BLaER1 treated with 17β-estradiol and CSF1 and Interleukin-3, amounts not matched to agents 10 nM and 100 nM (cell line): ENCODE results near the gene TSGA10.
"Not testable (repeated sequence)": the region's sequence is repeated elsewhere in the genome, so short reads cannot be mapped to it uniquely, and the experiment has no call there.

Source experiments
- H3K27ac ChIP-seq, 11 experiments: shearing (Covaris generic); formaldehyde crosslinking; 2 replicates each; pipeline ENCODE4 v1.8.1; 2022
- H3K27me3 ChIP-seq, 11 experiments: shearing (Covaris generic); formaldehyde crosslinking; 2 replicates each; pipeline ENCODE4 v1.8.1; 2022
- H3K36me3 ChIP-seq, 11 experiments: shearing (Covaris generic); formaldehyde crosslinking; 2 replicates each; pipeline ENCODE4 v1.8.1; 2022
- H3K4me1 ChIP-seq, 10 experiments: shearing (Covaris generic); formaldehyde crosslinking; 2 replicates each; pipeline ENCODE4 v1.8.1; 2022
- H3K4me2 ChIP-seq, 11 experiments: shearing (Covaris generic); formaldehyde crosslinking; 2 replicates each; pipeline ENCODE4 v1.8.1; 2022
- H3K4me3 ChIP-seq, 10 experiments: shearing (Covaris generic); formaldehyde crosslinking; 2 replicates each; pipeline ENCODE4 v1.8.1; 2022
- H3K9ac ChIP-seq, 11 experiments: shearing (Covaris generic); formaldehyde crosslinking; 2 replicates each; pipeline ENCODE4 v1.8.1; 2022
- H3K9me3 ChIP-seq, 11 experiments: shearing (Covaris generic); formaldehyde crosslinking; replicated peaks in 1 of 11; 2 replicates each; pipeline ENCODE4 v1.8.1; 2022
- H4K20me1 ChIP-seq, 11 experiments: shearing (Covaris generic); formaldehyde crosslinking; 2 replicates each; pipeline ENCODE4 v1.8.1; 2022
- Cebpa-rat ChIP-seq, 11 experiments: shearing (Covaris generic); IDR thresholded peaks; 2 replicates each; pipeline ENCODE4 v1.8.1; 2022

The TSGA10 gene, protein sequence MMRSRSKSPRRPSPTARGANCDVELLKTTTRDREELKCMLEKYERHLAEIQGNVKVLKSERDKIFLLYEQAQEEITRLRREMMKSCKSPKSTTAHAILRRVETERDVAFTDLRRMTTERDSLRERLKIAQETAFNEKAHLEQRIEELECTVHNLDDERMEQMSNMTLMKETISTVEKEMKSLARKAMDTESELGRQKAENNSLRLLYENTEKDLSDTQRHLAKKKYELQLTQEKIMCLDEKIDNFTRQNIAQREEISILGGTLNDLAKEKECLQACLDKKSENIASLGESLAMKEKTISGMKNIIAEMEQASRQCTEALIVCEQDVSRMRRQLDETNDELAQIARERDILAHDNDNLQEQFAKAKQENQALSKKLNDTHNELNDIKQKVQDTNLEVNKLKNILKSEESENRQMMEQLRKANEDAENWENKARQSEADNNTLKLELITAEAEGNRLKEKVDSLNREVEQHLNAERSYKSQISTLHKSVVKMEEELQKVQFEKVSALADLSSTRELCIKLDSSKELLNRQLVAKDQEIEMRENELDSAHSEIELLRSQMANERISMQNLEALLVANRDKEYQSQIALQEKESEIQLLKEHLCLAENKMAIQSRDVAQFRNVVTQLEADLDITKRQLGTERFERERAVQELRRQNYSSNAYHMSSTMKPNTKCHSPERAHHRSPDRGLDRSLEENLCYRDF

DNA sequence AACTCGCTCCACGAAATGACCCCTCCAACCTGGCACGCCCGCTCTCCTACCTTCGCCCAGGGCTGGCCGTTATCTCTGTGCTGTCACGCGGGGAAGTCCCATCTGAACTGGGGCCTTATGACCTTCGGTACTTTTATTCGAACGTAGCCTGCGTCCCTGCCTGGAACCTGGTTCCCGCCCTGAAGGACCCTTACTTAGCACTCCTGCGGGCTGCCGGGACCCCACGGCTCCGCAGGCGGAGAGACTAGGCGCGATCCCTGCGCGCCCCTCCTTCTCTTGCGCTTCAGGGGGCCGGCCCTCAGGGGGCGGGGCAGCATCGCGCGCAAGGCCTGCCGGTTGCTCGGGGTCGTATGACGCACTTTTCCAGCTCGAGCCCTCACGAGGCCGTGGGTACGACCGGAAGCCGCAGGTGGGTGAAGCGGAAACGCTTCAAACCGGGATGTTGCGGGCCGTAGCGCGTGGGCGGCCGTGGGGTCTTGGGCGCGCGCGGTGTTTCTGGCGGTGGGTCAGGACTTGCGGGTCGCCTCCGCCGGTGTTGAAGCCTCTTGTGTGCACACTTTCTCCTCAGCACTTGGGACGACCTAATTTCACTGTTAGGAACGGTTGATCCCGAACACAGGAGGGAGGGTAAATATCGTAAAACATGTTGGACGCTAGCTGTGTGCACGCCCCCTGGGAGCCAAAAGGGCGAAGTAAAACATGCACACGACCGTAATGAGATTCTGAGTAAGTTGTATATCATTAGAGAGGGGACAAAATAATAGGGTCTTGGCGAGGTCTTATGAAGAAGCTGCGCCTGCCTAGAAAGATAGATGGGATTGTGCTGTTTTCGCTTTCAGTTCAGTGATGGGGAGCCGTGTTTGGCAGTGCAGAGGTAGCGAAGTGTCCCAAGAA, at the start of gene TSGA10, which contains the start of gene LIPT1:
Gene TSGA10, minus strand, starts transcription at position 300 of the 894 bp plus-strand sequence. CDS start 45,503 bp downstream, outside the sequence.
Gene LIPT1, plus strand, starts transcription at position 325 of the 894 bp plus-strand sequence. CDS start 6,991 bp downstream, outside the sequence.
- peak within 1 kb of the TSS; percentile 57 to 86 (median 81) for H3K27ac ChIP-seq
- H3K36me3 ChIP-seq = peaks cover 24 to 36% (median 29%) of the 10 kb centered on the region in 11 experiments
- H4K20me1 ChIP-seq = no peaks in the 10 kb centered on the region
- H3K4me2 ChIP-seq = peak within 1 kb of the TSS; percentile 88 to 99 (median 92)
- H3K4me1 ChIP-seq = peaks cover 30 to 52% (median 46%) of the 10 kb centered on the region in 10 experiments
- no peaks in the 10 kb centered on the region for H3K27me3 ChIP-seq
- peak within 1 kb of the TSS; percentile 77 to 86 (median 83) for H3K9ac ChIP-seq
- TF ChIP-seq Cebpa-rat (IDR thresholded peaks at IDR 0.05) = no peak
- no peaks in the 10 kb centered on the region for H3K9me3 ChIP-seq
- peak within 1 kb of the TSS; percentile 69 to 88 (median 80) for H3K4me3 ChIP-seq

GRCh38 chr2:99201959-99202678, 47.4 kb upstream of the TSGA10 start:
- no peak overlapping the region for H3K9ac ChIP-seq
- H4K20me1 ChIP-seq = no peaks in the 10 kb centered on the region
- H3K9me3 ChIP-seq = peaks cover 16 to 34% (median 25%) of the 10 kb centered on the region in 11 experiments
- no peaks in the 10 kb centered on the region for H3K27me3 ChIP-seq
- no peak overlapping the region for H3K4me3 ChIP-seq
- H3K4me1 ChIP-seq = peaks cover 0 to 9% (median 7%) of the 10 kb centered on the region in 10 experiments; a peak in 6 of 20 replicates
- no peak overlapping the region for H3K4me2 ChIP-seq
- H3K36me3 ChIP-seq = peaks cover 15 to 48% (median 30%) of the 10 kb centered on the region in 11 experiments
- H3K27ac ChIP-seq = no peak overlapping the region
- no peak for TF ChIP-seq Cebpa-rat (IDR thresholded peaks at IDR 0.05)

DNA sequence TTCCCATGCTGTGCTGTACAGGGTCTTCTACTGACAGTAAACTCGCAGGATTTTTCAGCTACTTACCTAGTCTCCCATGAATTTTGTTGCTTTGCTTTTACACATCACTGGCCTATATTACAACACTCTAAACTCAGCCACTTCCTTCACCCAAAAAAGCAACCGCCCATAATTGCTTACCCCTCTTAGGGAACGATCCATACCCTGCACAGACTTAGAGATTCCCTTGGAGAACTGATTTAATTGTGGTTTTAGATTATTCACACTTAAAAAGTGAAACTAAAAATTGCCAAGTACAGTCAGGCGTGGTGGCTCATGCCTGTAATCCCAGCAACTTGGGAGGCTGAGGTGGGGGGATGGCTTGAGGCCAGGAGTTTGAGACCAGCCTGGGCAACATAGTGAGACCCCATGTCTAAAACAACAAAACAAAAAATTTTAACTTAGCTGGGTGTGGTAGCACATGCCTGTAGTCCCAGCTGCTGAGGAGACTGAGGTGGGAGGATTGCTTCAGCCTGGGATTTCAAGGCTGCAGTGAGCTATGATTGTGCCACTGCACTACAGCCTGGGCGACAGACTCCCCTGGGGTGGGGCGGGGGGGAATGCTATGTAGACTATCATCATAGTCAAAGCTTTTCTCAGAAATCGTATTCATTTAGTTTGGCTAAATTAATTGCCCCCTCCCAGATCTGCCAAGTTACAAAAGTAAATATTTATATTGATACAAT, 45.5 kb upstream of the TSGA10 start:
- Histone ChIP-seq H3K36me3 (peaks cover 31 to 59% (median 47%) of the 10 kb centered on the region in 11 experiments), H3K9ac (no peak overlapping the region), H3K27me3 (no peaks in the 10 kb centered on the region), H3K9me3 (peaks cover under 1 to 15% (median 10%) of the 10 kb centered on the region in 11 experiments), H3K27ac (no peak overlapping the region), H3K4me3 (no peak overlapping the region), H3K4me1 (peaks cover 0 to 9% (median 7%) of the 10 kb centered on the region in 10 experiments; a peak in 6 of 20 replicates), H3K4me2 (peak overlapping the region in 3 of 11 experiments; percentile 2 to 16 (median 4); a peak in 3 of 22 replicates), H4K20me1 (no peaks in the 10 kb centered on the region)
- no peak for TF ChIP-seq Cebpa-rat (IDR thresholded peaks at IDR 0.05)

GRCh38 chr2:99198103-99198841, 43.5 kb upstream of the TSGA10 start:
- TF ChIP-seq Cebpa-rat (IDR thresholded peaks at IDR 0.05) = no peak
- H3K4me1 ChIP-seq = peaks cover 0 to 9% (median 7%) of the 10 kb centered on the region in 10 experiments; a peak in 6 of 20 replicates
- no peaks in the 10 kb centered on the region for H3K27me3 ChIP-seq
- H3K4me2 ChIP-seq = no peak overlapping the region
- H4K20me1 ChIP-seq = no peaks in the 10 kb centered on the region
- peaks cover 50 to 79% (median 64%) of the 10 kb centered on the region in 11 experiments for H3K36me3 ChIP-seq
- H3K9ac ChIP-seq = no peak overlapping the region
- H3K4me3 ChIP-seq = no peak overlapping the region
- peaks cover 0 to 6% (median 0%) of the 10 kb centered on the region in 11 experiments; a peak in 1 of 22 replicates for H3K9me3 ChIP-seq
- H3K27ac ChIP-seq = no peak overlapping the region

- not testable (repeated sequence) for H3K4me3 ChIP-seq, H3K27me3 ChIP-seq, H3K9ac ChIP-seq, H3K4me2 ChIP-seq, H3K4me1 ChIP-seq, H3K27ac ChIP-seq
- H3K9me3 ChIP-seq = peaks cover 0 to 10% (median 0%) of the 10 kb centered on the region in 11 experiments; a peak in 4 of 22 replicates
- H3K36me3 ChIP-seq = peaks cover 90 to 100% (median 96%) of the 10 kb centered on the region in 11 experiments
- H4K20me1 ChIP-seq = peaks cover 0 to 18% (median 0%) of the 10 kb centered on the region in 11 experiments; a peak in 6 of 22 replicates
Observed at GRCh38 chr2:99192364-99192763, 37.6 kb upstream of the TSGA10 start.

DNA sequence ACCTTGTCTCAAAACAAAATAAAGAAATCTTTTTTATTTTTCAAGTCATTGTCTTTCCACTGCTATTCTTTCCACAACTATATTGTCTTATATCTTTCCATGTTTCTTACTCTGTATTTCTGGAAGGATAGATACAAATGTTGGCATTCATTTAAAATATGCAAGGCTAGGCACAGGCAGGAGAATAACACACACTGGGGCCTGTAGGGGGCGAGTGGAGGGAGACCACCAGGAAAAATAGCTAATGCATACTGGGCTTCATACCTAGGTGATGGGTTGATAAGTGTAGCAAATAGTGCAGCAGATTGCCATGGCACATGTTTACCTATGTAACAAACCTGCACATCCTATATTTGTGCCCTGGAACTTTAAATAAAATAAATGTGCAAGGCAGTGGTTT, 35.8 kb upstream of the TSGA10 start:
- H3K4me2 ChIP-seq = no peak overlapping the region
- H3K4me1 ChIP-seq = no peaks in the 10 kb centered on the region
- peaks cover 80 to 98% (median 95%) of the 10 kb centered on the region in 11 experiments for H3K36me3 ChIP-seq
- no peak overlapping the region for H3K27ac ChIP-seq
- H4K20me1 ChIP-seq = peaks cover 0 to 28% (median 7%) of the 10 kb centered on the region in 11 experiments; a peak in 10 of 22 replicates
- no peak overlapping the region for H3K9ac ChIP-seq
- H3K4me3 ChIP-seq = no peak overlapping the region
- no peaks in the 10 kb centered on the region for H3K27me3 ChIP-seq
- H3K9me3 ChIP-seq = peaks cover 0 to 10% (median 0%) of the 10 kb centered on the region in 11 experiments; a peak in 4 of 22 replicates
- TF ChIP-seq Cebpa-rat (IDR thresholded peaks at IDR 0.05) = no peak

- Histone ChIP-seq H3K36me3 (peaks cover 62 to 80% (median 74%) of the 10 kb centered on the region in 11 experiments), H3K9me3 (peaks cover 0 to 10% (median 0%) of the 10 kb centered on the region in 11 experiments; a peak in 4 of 22 replicates), H4K20me1 (peaks cover 0 to 50% (median 20%) of the 10 kb centered on the region in 11 experiments; a peak in 13 of 22 replicates), H3K4me3 (no peak overlapping the region), H3K9ac (no peak overlapping the region), H3K4me1 (peaks cover 0 to 4% (median 0%) of the 10 kb centered on the region in 10 experiments; a peak in 6 of 20 replicates), H3K27me3 (no peaks in the 10 kb centered on the region), H3K4me2 (no peak overlapping the region), H3K27ac (no peak overlapping the region)
- no peak for TF ChIP-seq Cebpa-rat (IDR thresholded peaks at IDR 0.05)
Observed at GRCh38 chr2:99188357-99188756, 33.6 kb upstream of the TSGA10 start.
